ENCODE measurements around the gene ZBTB33.

DNA sequence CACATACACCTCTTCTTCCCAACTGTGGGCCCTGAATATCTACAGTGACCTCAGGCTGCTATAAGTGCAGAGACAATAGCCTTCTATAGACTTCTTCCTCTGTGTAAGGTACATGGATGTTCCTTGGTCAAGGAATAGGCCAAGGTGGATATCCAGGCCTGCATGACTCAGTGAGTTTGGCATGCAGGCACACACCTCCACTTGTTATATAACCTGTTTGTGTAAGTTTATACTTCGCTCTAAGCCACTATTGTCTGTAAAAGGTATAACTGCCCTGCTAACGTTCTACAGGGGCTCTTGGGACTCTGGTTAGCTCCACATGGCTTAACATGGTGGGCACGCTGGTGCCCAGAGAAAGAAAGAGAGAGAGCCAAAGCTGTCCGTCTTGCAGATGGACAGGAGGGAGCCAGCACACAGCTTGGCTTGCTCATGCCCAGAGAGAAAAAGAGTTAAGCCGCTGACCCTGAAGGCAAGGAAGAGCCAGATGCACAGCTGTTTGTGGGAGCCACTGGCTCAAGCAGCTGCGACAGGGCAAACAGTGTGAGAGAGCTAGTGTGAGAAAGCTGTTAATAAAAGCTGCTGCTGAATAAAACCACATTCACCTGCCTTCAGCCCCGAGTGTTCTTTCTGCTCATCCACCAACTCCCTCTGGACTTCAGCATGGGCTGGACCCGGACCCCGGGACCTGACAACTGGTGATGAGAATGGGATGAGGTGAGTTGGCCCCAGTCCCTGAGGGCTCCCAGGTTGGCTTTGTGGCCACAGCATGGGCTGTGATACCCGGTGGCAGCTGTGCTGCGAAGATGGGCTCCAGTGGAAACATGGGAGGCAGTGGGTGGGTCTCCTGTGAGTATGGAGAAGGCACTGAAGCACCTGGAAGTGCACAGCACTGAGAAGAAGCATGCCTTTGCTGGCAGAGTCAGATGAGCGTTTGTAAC, 44.5 kb upstream of the ZBTB33 start:
- TF ChIP-seq CBX8 (IDR thresholded peaks at IDR 0.05) (no peak), RFX5 (IDR thresholded peaks at IDR 0.05) (no peak), MAZ (IDR thresholded peaks at IDR 0.05; ENCODE audit: borderline replicate concordance, low read depth, low read length) (no peak), EP300 (IDR thresholded peaks at IDR 0.05) (no peak), CEBPB (IDR thresholded peaks at IDR 0.05) (no peak), BCL3 (IDR thresholded peaks at IDR 0.05) (no peak), NPAS2 (CRISPR knock-in tag; IDR thresholded peaks at IDR 0.05; ENCODE audit: borderline replicate concordance) (no peak), POLR2A (IDR thresholded peaks at IDR 0.05; ENCODE audit: low read length) (no peak)
- TF ChIP-seq, protein P1, sequence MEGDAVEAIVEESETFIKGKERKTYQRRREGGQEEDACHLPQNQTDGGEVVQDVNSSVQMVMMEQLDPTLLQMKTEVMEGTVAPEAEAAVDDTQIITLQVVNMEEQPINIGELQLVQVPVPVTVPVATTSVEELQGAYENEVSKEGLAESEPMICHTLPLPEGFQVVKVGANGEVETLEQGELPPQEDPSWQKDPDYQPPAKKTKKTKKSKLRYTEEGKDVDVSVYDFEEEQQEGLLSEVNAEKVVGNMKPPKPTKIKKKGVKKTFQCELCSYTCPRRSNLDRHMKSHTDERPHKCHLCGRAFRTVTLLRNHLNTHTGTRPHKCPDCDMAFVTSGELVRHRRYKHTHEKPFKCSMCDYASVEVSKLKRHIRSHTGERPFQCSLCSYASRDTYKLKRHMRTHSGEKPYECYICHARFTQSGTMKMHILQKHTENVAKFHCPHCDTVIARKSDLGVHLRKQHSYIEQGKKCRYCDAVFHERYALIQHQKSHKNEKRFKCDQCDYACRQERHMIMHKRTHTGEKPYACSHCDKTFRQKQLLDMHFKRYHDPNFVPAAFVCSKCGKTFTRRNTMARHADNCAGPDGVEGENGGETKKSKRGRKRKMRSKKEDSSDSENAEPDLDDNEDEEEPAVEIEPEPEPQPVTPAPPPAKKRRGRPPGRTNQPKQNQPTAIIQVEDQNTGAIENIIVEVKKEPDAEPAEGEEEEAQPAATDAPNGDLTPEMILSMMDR (IDR thresholded peaks at IDR 0.05): no peak

All from A549 (cell line).